OCI-LY1 (cell line): Measurements from ENCODE around the gene PRKCA.

Experiments
- H2AFZ ChIP-seq: fragments of 200-600 bp; sonication (generic), shearing (Covaris generic); 2 replicates; pipeline ENCODE4 v1.6.0; 2014; ENCODE audit warnings: antibody characterized with exemption, mild to moderate bottlenecking, low read length
- H3F3A ChIP-seq: fragments of 200-600 bp; sonication (generic), shearing (Covaris generic); 2 replicates; pipeline ENCODE4 v1.6.0; 2014; ENCODE audit warnings: mild to moderate bottlenecking, antibody characterized with exemption, low read length, moderate library complexity; ENCODE audit not compliant: insufficient read depth
- H3K27ac ChIP-seq: fragments of 200-600 bp; sonication (generic); 2 replicates; pipeline ENCODE4 v1.5.1; 2014; ENCODE audit warnings: low read length, mixed run types, mild to moderate bottlenecking, low read depth; ENCODE audit not compliant: poor library complexity, severe bottlenecking
- H3K27me3 ChIP-seq: fragments of 200-600 bp; sonication (generic); 2 replicates; pipeline ENCODE4 v1.6.0; 2014; ENCODE audit warnings: antibody characterized with exemption, mild to moderate bottlenecking, low read length, moderate library complexity; ENCODE audit not compliant: insufficient read depth
- H3K36me3 ChIP-seq: fragments of 200-600 bp; sonication (generic); 2 replicates; pipeline ENCODE4 v1.6.1; 2014; ENCODE audit warnings: mild to moderate bottlenecking, antibody characterized with exemption, low read length, moderate library complexity, mixed read lengths; ENCODE audit not compliant: insufficient read depth
- H3K4me1 ChIP-seq: fragments of 200-600 bp; sonication (generic); 2 replicates; pipeline ENCODE4 v1.5.1; 2014; ENCODE audit warnings: mild to moderate bottlenecking, low read length, moderate library complexity; ENCODE audit not compliant: insufficient read depth, severe bottlenecking
- H3K4me2 ChIP-seq: fragments of 200-600 bp; sonication (generic), shearing (Covaris generic); 2 replicates; pipeline ENCODE4 v1.6.1; 2014; ENCODE audit warnings: low read length
- H3K4me3 ChIP-seq: fragments of 200-600 bp; sonication (generic); 2 replicates; pipeline ENCODE4 v1.5.1; 2014; ENCODE audit warnings: low read length, low read depth, mild to moderate bottlenecking, mixed read lengths; ENCODE audit not compliant: poor library complexity, severe bottlenecking
- H3K79me2 ChIP-seq: fragments of 200-600 bp; shearing (Covaris generic); 2 replicates; pipeline ENCODE4 v1.6.1; 2016; ENCODE audit warnings: mixed run types, low read length, mixed read lengths; ENCODE audit not compliant: insufficient read depth
- H3K9ac ChIP-seq: fragments of 200-600 bp; sonication (generic), shearing (Covaris generic); 2 replicates; pipeline ENCODE4 v1.6.1; 2014; ENCODE audit warnings: mild to moderate bottlenecking, low read length, mixed read lengths
- H3K9me2 ChIP-seq: fragments of 200-600 bp; sonication (generic), shearing (Covaris generic); 2 replicates; pipeline ENCODE4 v1.6.1; 2014; ENCODE audit warnings: low read depth, mild to moderate bottlenecking, low read length, mixed read lengths
- H3K9me3 ChIP-seq: fragments of 200-600 bp; shearing (Covaris generic); 2 replicates; pipeline ENCODE4 v1.6.1; 2014; ENCODE audit warnings: low read length, mixed read lengths
- H4K20me1 ChIP-seq: fragments of 200-600 bp; sonication (generic), shearing (Covaris generic); 2 replicates; pipeline ENCODE4 v1.6.0; 2016; ENCODE audit warnings: mild to moderate bottlenecking, low read length; ENCODE audit not compliant: insufficient read depth
- EZH2 ChIP-seq: fragments of 200-600 bp; sonication (generic), shearing (Covaris generic); IDR thresholded peaks from 2 replicates; pipeline ENCODE4 v1.8.0; 2017; ENCODE audit warnings: borderline replicate concordance, mixed run types, mild to moderate bottlenecking, antibody characterized with exemption, low read length, moderate library complexity, mixed read lengths
- TF ChIP-seq, protein P1 (sequence below): fragments of 200-600 bp; sonication (generic), shearing (Covaris generic); IDR thresholded peaks from 2 replicates; pipeline ENCODE4 v1.5.1; 2017; ENCODE audit warnings: mild to moderate bottlenecking, antibody characterized with exemption, low read length, moderate library complexity, mixed read lengths

The PRKCA gene

GRCh38 chr17:66466106-66466820 is 163.8 kb downstream of the PRKCA start:
- TF ChIP-seq, protein P1, sequence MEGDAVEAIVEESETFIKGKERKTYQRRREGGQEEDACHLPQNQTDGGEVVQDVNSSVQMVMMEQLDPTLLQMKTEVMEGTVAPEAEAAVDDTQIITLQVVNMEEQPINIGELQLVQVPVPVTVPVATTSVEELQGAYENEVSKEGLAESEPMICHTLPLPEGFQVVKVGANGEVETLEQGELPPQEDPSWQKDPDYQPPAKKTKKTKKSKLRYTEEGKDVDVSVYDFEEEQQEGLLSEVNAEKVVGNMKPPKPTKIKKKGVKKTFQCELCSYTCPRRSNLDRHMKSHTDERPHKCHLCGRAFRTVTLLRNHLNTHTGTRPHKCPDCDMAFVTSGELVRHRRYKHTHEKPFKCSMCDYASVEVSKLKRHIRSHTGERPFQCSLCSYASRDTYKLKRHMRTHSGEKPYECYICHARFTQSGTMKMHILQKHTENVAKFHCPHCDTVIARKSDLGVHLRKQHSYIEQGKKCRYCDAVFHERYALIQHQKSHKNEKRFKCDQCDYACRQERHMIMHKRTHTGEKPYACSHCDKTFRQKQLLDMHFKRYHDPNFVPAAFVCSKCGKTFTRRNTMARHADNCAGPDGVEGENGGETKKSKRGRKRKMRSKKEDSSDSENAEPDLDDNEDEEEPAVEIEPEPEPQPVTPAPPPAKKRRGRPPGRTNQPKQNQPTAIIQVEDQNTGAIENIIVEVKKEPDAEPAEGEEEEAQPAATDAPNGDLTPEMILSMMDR, result no peak
- TF ChIP-seq EZH2, result no peak
- Histone ChIP-seq H3K9me3 (no peaks in the 10 kb centered on the region), H2AFZ (no peak overlapping the region), H3K27me3 (no peaks in the 10 kb centered on the region), H3K9me2 (no peaks in the 10 kb centered on the region), H3K27ac (peak overlapping the region; percentile 69), H4K20me1 (no peaks in the 10 kb centered on the region), H3K4me1 (peaks cover 78% of the 10 kb centered on the region), H3F3A (no peaks in the 10 kb centered on the region), H3K36me3 (no peaks in the 10 kb centered on the region), H3K4me3 (peak overlapping the region; percentile 5), H3K79me2 (no peaks in the 10 kb centered on the region; the same call in 1 of the 2 replicates), H3K4me2 (peak overlapping the region; percentile 55), H3K9ac (no peak overlapping the region)

- H3K27ac ChIP-seq, result peak overlapping the region; percentile 69
Observed at GRCh38 chr17:66466840-66467367, 164.5 kb downstream of the PRKCA start.

DNA sequence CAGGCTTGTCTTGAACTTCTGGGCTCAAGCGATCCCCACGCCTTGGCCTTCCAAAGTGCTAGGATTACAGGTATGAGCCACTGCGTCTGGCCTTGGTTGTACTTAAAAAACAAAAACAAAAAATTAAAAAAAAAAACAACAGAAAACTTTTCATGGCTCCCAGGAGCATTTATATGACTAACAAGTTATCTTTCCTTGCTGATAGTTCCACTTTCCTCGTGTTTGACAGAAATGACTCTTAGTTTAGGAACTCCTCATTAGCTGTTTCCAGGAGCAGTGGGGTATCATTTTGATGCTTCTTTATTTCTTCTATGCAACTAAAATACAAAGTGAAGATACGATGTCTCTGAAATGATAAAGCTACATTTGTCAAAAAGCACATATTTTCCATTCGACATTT is 165.4 kb downstream of the PRKCA start:
- Histone ChIP-seq H3K9me2 (no peaks in the 10 kb centered on the region), H3K79me2 (no peaks in the 10 kb centered on the region; the same call in 1 of the 2 replicates), H3K27ac (peak overlapping the region; percentile 69), H3F3A (no peaks in the 10 kb centered on the region), H2AFZ (no peak overlapping the region), H3K36me3 (no peaks in the 10 kb centered on the region), H3K4me3 (no peak overlapping the region), H3K9ac (no peak overlapping the region), H3K4me2 (peak overlapping the region; percentile 39; the same call in 1 of the 2 replicates), H3K9me3 (no peaks in the 10 kb centered on the region), H3K4me1 (peaks cover 76% of the 10 kb centered on the region), H3K27me3 (no peaks in the 10 kb centered on the region), H4K20me1 (no peaks in the 10 kb centered on the region)
- no peak for TF ChIP-seq EZH2
- TF ChIP-seq, protein P1, result no peak

More at GRCh38 chr17:66466840-66467367, 164.5 kb downstream of the PRKCA start:
- Histone ChIP-seq H3K9ac (no peak overlapping the region), H3K9me2 (no peaks in the 10 kb centered on the region), H2AFZ (no peak overlapping the region), H4K20me1 (no peaks in the 10 kb centered on the region), H3K4me1 (peaks cover 78% of the 10 kb centered on the region), H3K9me3 (no peaks in the 10 kb centered on the region), H3K27me3 (no peaks in the 10 kb centered on the region), H3K4me3 (peak overlapping the region; percentile 5), H3K79me2 (no peaks in the 10 kb centered on the region; the same call in 1 of the 2 replicates), H3K36me3 (no peaks in the 10 kb centered on the region), H3K4me2 (peak overlapping the region; percentile 55), H3F3A (no peaks in the 10 kb centered on the region)
- no peak for TF ChIP-seq EZH2
- TF ChIP-seq, protein P1, result no peak
